Type B pancreatic cell (in vitro differentiated cells): ENCODE data around the gene IQCB1. TPM values are rescaled to one million over a fixed set of nuclear protein-coding genes. Genes with fewer than 3 reads are reported as not detected.

Experiments
- DNase-seq: peaks from one replicate; pipeline ENCODE4 v3.0.0; 2021; ENCODE audit warnings: mixed read lengths; ENCODE audit not compliant: unreplicated experiment; ENCODE audit errors: extremely low spot score
- H3K27ac Mint-ChIP-seq: 2 replicates; pipeline ENCODE4 v1.8.0; 2021; ENCODE audit warnings: mild to moderate bottlenecking, mixed read lengths
- H3K27me3 Mint-ChIP-seq: 2 replicates; pipeline ENCODE4 v1.8.0; 2021; ENCODE audit warnings: mixed read lengths
- H3K36me3 Mint-ChIP-seq: 2 replicates; pipeline ENCODE4 v1.8.0; 2021; ENCODE audit warnings: mixed read lengths
- H3K4me1 Mint-ChIP-seq: one replicate; pipeline ENCODE4 v1.8.0; 2021; ENCODE audit warnings: mixed read lengths; ENCODE audit not compliant: unreplicated experiment
- H3K4me3 Mint-ChIP-seq: 2 replicates; pipeline ENCODE4 v1.8.0; 2021; ENCODE audit warnings: mild to moderate bottlenecking, mixed read lengths
- H3K9me3 Mint-ChIP-seq: 2 replicates; pipeline ENCODE4 v1.8.0; 2021; ENCODE audit warnings: mixed read lengths
- total RNA-seq: library from RNA; stranded (reverse); gene quantifications from 2 replicates; pipeline ENCODE4 v1.2.1, GENCODE V29; 2021; ENCODE audit warnings: low replicate concordance
- TF ChIP-seq, protein P1 (sequence below): fragments of 200-600 bp; sonication (generic); conservative IDR thresholded peaks from 2 replicates; pipeline ENCODE4 v1.5.0; 2021; ENCODE audit warnings: antibody characterized with exemption, mild to moderate bottlenecking

The IQCB1 gene
- total RNA-seq, 1 donor from 2014 or later: 31.6 TPM

DNA sequence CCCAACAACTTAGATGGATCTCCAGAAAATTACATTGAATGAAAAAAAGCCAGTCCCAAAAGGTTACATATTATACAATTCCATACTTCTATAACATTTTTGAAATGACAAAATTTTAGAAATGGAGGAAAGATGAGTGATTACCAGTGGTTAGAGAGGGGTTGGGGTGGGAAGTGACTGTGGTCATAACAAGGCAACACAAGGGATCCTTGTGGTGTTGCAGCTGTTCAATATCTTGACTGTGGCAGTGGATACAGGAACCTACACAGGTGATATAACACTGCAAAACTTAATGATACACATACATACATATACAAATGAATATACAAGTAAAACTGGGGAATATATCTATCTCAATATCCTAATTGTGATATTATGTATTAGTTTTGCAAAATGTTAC, 95.0 kb downstream of the IQCB1 start:
- H3K36me3 Mint-ChIP-seq: peaks cover 24% of the 10 kb centered on the region

GRCh38 chr3:121737644-121738043, 97.2 kb downstream of the IQCB1 start:
- H3K4me3 Mint-ChIP-seq: no peak overlapping the region
- H3K27me3 Mint-ChIP-seq: no peaks in the 10 kb centered on the region
- H3K9me3 Mint-ChIP-seq: no peaks in the 10 kb centered on the region
- TF ChIP-seq, protein P1, sequence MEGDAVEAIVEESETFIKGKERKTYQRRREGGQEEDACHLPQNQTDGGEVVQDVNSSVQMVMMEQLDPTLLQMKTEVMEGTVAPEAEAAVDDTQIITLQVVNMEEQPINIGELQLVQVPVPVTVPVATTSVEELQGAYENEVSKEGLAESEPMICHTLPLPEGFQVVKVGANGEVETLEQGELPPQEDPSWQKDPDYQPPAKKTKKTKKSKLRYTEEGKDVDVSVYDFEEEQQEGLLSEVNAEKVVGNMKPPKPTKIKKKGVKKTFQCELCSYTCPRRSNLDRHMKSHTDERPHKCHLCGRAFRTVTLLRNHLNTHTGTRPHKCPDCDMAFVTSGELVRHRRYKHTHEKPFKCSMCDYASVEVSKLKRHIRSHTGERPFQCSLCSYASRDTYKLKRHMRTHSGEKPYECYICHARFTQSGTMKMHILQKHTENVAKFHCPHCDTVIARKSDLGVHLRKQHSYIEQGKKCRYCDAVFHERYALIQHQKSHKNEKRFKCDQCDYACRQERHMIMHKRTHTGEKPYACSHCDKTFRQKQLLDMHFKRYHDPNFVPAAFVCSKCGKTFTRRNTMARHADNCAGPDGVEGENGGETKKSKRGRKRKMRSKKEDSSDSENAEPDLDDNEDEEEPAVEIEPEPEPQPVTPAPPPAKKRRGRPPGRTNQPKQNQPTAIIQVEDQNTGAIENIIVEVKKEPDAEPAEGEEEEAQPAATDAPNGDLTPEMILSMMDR: no peak
- no peak for DNase-seq
- peaks cover 20% of the 10 kb centered on the region for H3K36me3 Mint-ChIP-seq
- H3K27ac Mint-ChIP-seq: no peak overlapping the region
- H3K4me1 Mint-ChIP-seq: peaks cover 4% of the 10 kb centered on the region

More for the DNA sequence above, 95.0 kb downstream of the IQCB1 start:
- TF ChIP-seq, protein P1: no peak
- Mint-ChIP-seq H3K4me1 (peaks cover 4% of the 10 kb centered on the region), H3K9me3 (no peaks in the 10 kb centered on the region), H3K27me3 (no peaks in the 10 kb centered on the region), H3K4me3 (no peak overlapping the region), H3K27ac (no peak overlapping the region)
- DNase-seq: no peak

DNA sequence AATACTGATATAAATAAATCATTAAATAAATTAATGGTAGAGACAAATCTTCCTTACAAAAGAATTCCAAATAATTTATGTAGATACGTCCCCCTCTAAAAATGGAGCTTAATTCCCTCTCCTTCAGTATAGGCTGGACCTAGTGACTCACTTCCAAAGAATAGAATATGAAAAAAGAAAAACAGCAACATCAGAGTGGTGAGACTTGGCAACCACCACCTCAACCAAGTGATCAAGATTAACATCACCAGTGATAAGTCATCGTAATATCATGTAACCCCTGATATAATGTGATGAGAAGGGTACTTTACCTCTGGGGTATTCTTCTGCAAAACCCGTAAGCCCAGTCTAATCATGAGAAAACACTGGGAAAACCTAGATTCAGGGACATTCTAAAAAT, 98.7 kb downstream of the IQCB1 start:
- Mint-ChIP-seq H3K4me1 (peaks cover 13% of the 10 kb centered on the region), H3K36me3 (peaks cover 16% of the 10 kb centered on the region), H3K4me3 (no peak overlapping the region), H3K27me3 (no peaks in the 10 kb centered on the region), H3K27ac (peak overlapping the region; percentile 56), H3K9me3 (no peaks in the 10 kb centered on the region)
- DNase-seq: no peak
- TF ChIP-seq, protein P1: no peak

DNA sequence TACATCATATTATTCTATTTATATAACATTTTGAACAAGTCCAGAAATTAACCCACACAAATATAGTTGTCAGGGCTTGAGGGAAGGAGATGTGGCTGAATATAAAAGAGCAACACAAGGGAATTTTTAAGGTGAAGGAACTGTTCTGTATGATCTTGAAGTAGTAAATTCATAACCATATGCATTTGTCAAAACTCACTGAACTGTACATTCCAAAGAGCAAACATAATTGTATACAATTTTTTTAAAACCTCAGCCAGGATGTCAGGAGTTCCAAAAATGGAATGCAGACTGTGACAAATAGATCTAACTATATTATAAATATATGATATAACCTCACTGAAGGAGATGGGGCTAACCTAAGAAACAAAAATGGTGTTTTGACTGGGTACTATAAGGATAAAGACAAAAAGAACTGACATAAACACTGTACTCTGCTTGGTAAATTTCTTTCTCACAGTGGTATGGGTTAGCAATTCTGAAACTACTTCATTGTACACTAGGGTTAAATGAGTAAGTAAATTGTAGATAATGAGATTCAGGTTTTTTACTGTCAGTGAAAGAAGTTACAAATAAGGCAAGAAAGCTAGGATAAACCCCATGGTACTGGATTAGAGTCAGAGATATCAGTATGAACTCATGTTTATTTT, 99.7 kb downstream of the IQCB1 start:
- Mint-ChIP-seq H3K4me3 (no peak overlapping the region), H3K4me1 (peaks cover 21% of the 10 kb centered on the region), H3K9me3 (no peaks in the 10 kb centered on the region), H3K27ac (peak overlapping the region; percentile 38), H3K27me3 (no peaks in the 10 kb centered on the region), H3K36me3 (peaks cover 13% of the 10 kb centered on the region)
- TF ChIP-seq, protein P1: no peak
- no peak for DNase-seq

DNA sequence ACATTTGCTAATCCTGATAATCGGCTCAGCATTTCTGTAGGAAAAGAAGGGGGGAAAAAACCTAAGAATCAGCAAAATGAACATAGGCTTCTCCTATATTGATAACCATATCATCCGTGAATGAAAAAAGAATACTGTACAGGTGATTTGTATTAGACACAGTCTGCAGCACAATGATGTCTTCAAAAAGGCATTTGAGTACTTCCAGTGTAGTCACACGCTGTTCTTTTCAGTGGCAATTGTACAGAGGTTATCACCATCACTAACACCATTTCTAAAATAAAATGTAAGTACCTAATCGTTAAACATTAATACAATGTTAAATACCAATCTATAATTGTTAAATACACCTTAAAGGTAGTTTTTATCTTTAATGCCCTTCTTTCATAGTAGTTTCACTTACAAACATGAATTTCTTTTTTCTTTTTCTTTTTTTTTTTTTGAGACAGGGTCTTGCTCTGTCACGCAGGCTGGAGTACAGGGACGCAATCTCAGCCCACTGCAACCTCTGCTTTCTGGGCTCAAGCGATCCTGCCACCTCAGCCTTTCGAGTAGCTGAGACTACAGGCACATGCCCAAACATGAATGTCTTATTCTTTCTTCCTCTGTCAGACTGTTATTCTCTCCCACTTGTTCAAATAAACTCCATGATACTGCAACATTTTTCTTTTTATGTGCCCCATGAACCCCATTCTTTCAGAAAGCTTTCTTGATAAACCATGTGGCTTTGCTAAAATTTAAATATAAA, 103.7 kb downstream of the IQCB1 start:
- peak overlapping the region; percentile 76 for H3K27ac Mint-ChIP-seq

More for the DNA sequence above, 103.7 kb downstream of the IQCB1 start:
- H3K36me3 Mint-ChIP-seq: peaks cover 9% of the 10 kb centered on the region
- peak overlapping the region; percentile 56 for H3K4me3 Mint-ChIP-seq
- no peaks in the 10 kb centered on the region for H3K9me3 Mint-ChIP-seq
- peaks cover 17% of the 10 kb centered on the region for H3K4me1 Mint-ChIP-seq
- DNase-seq: no peak
- no peaks in the 10 kb centered on the region for H3K27me3 Mint-ChIP-seq
- TF ChIP-seq, protein P1: no peak
